Fibroblast of villous mesenchyme (primary cell): ENCODE measurements around the gene GABRB3. TPM values are rescaled to one million over a fixed set of nuclear protein-coding genes. Genes with fewer than 3 reads are reported as not detected.

Source experiments
- DNase-seq: peaks from one replicate; pipeline ENCODE4 v3.0.0-alpha.2; 2010; ENCODE audit warnings: low read depth
- H3K4me3 ChIP-seq: 2 replicates; pipeline ENCODE4 v1.5.1; 2011; ENCODE audit warnings: low read depth, mild to moderate bottlenecking, low read length
- CTCF ChIP-seq: IDR thresholded peaks from 2 replicates; pipeline ENCODE4 v1.5.1; 2012; ENCODE audit warnings: low read depth, mild to moderate bottlenecking, low read length; ENCODE audit not compliant: insufficient read depth
- total RNA-seq: library from RNA; depleted of rRNA; stranded (reverse); fragments of >200 nt; gene quantifications from 2 replicates; pipeline ENCODE4 v1.2.3, GENCODE V29; 2012

GABRB3 gene
- total RNA-seq, 1 donor, result 2.2 TPM

DNA sequence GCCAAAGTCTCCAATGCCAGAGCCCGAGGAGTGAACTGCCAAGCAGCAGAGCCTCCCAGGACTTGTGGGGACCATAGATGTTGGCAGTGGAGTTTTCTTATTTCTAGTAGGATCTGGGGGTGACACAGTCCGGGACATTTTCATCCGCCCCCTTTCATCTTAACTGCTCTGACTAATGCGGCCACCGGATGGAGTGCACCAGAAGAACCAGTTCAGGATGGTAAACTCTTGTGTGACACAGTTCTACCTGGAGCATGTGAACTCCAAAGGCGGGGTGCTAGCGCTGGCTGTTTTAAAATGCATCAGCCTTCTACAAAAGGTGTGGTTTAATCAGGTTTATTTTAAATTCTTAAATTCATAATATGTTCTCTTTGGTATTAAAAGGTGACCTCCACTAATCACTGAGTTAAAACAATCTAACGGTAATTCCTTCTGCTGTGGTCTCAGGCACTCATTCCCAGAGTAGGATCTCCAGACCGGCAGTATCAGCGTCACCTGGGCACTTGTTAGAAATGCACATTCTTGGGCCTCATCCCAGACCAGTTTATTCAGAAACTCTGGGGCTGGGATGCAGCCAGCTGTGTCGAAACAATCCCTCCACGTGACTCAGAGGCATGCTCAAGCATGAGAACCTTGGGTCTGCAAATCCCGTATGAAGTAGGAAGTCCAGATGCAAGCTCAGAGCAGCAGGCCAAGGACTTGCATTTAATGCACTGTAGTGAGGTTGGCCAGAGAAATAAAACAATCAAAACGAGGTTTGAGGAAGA lies 105.5 kb downstream of the GABRB3 start:
- no peak for DNase-seq
- no peak overlapping the region for H3K4me3 ChIP-seq
- TF ChIP-seq CTCF, result no peak

DNA sequence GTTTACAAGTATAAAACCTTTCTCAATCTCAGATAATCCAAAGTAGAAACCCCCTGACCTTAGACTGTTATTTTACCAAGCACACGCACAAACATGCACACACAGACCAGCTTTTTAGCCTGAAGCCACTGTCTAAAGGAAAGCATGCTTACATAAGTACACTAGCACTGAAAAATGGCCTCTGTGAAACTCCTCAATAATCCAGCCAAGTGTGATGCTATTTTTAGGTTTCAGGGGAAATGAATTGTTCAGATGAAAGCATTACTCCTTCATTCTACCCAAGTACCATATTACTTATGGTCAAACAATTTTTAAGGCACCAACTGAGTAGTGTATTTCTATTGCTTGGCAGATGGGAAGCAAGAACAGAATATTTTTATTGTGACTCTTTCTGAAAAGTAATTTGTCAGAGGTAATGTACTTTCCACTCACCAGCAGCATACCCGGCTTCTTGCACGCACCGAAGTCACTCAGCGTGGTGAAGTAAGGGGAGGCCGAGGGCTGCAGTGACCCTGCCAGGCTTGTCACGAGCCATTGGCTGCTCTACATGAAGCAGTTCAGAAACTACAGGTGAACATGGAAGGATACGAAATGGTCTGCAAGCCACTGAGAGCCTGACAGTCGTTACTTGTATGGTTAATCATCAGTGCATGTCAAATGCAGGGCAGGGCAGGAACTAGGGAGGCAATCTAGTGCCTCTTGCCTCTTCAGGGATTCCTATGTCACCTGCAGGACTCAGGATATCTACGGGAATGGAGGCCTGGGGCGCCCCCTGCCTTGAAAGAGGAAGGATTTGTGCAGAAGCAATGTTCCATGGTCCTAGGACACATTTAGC lies 106.7 kb downstream of the GABRB3 start:
- DNase-seq, result no peak
- H3K4me3 ChIP-seq, result no peak overlapping the region
- TF ChIP-seq CTCF, result no peak

GRCh38 chr15:26662283-26662682 lies 110.6 kb downstream of the GABRB3 start:
- no peak for DNase-seq
- no peak for TF ChIP-seq CTCF
- H3K4me3 ChIP-seq, result no peak overlapping the region

DNA sequence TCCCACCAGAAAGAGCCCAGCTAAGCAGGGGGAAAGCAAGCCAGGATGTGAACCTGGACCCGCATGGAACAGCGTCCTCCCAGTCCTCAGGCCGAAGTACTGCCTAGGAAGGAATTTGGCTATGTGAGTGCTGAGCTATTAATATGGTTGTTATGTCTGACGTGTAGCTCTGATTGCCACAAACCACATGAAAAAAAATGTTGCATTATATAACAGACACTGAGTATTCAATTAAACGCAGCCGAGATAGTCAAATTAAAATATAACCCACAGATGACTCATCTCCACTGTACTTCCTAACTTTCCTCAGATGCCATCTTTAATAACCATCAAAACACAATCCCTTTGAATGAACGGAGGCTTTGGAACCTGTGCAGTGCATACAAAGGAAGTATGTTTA lies 111.1 kb downstream of the GABRB3 start:
- TF ChIP-seq CTCF, result no peak
- no peak for DNase-seq
- no peak overlapping the region for H3K4me3 ChIP-seq

DNA sequence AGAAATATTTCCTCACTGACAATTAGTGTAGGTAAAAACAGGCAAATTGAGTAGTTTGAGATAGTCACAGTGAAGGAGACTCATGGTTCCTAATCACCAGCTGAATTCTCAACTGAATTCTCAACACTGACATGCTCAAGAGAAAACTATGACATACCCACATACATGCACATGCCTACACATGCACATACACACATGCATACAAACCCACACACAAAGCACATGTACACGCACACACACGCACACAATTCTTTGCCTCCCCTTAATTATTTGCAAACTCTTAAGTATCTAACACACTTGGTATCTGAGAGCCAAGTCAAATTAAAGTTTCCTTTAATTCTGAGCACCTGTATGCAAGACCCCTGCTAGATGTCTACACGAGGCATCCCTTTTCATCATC lies 111.8 kb downstream of the GABRB3 start:
- no peak overlapping the region for H3K4me3 ChIP-seq
- DNase-seq, result no peak

GRCh38 chr15:26660241-26660640 lies 112.6 kb downstream of the GABRB3 start:
- TF ChIP-seq CTCF, result no peak
- no peak for DNase-seq
- no peak overlapping the region for H3K4me3 ChIP-seq

More for the DNA sequence above, 111.8 kb downstream of the GABRB3 start:
- TF ChIP-seq CTCF, result no peak
